ENCODE results near the gene MAPKAP1.
A peak's percentile ranks its signal among the peaks of the same experiment; 100 is the strongest.
"Not testable (repeated sequence)": the region's sequence is repeated elsewhere in the genome, so short reads cannot be mapped to it uniquely, and the experiment has no call there.

MAPKAP1 gene

GRCh38 chr9:125701351-125701750, 5.7 kb downstream of the MAPKAP1 start:
- Mint-ChIP-seq H3K4me3 (no peak overlapping the region), H3K4me1 (ENCODE audit: low read depth in 2 of 2) (peaks cover 26 to 48% of the 10 kb centered on the region in 2 donors), H3K27me3 (no peaks in the 10 kb centered on the region), H3K36me3 (ENCODE audit: insufficient read depth) (no peaks in the 10 kb centered on the region), H3K9me3 (no peaks in the 10 kb centered on the region), H3K27ac (no peak overlapping the region)
- DNase-seq (no peak), ATAC-seq (replicated peaks) (peak; percentile 54)

GRCh38 chr9:125700791-125701190, 6.2 kb downstream of the MAPKAP1 start:
- H3K27ac Mint-ChIP-seq = peak overlapping the region in 1 of 2 donors; percentile 74
- no peaks in the 10 kb centered on the region for H3K27me3 Mint-ChIP-seq
- H3K4me1 Mint-ChIP-seq (ENCODE audit: low read depth in 2 of 2) = peaks cover 25 to 44% of the 10 kb centered on the region in 2 donors
- H3K36me3 Mint-ChIP-seq (ENCODE audit: insufficient read depth) = peaks cover 4% of the 10 kb centered on the region
- peak overlapping the region in 1 of 2 donors; percentile 18 for H3K4me3 Mint-ChIP-seq
- ATAC-seq (replicated peaks) (peak; percentile 26), DNase-seq (no peak)
- no peaks in the 10 kb centered on the region for H3K9me3 Mint-ChIP-seq

GRCh38 chr9:125699870-125700269, 7.1 kb downstream of the MAPKAP1 start:
- H3K9me3 Mint-ChIP-seq = no peaks in the 10 kb centered on the region
- peaks cover 17 to 35% of the 10 kb centered on the region in 2 donors for H3K4me1 Mint-ChIP-seq (ENCODE audit: low read depth in 2 of 2)
- DNase-seq (no peak), ATAC-seq (replicated peaks) (no peak)
- H3K27ac Mint-ChIP-seq = no peak overlapping the region
- peaks cover 6% of the 10 kb centered on the region for H3K36me3 Mint-ChIP-seq (ENCODE audit: insufficient read depth)
- H3K27me3 Mint-ChIP-seq = no peaks in the 10 kb centered on the region
- H3K4me3 Mint-ChIP-seq = no peak overlapping the region

GRCh38 chr9:125696106-125696647, 10.8 kb downstream of the MAPKAP1 start:
- peaks cover 6% of the 10 kb centered on the region for H3K36me3 Mint-ChIP-seq (ENCODE audit: insufficient read depth)
- peaks cover 18 to 31% of the 10 kb centered on the region in 2 donors for H3K4me1 Mint-ChIP-seq (ENCODE audit: low read depth in 2 of 2)
- no peaks in the 10 kb centered on the region for H3K27me3 Mint-ChIP-seq
- H3K4me3 Mint-ChIP-seq = no peak overlapping the region
- DNase-seq (no peak), ATAC-seq (replicated peaks) (no peak)
- no peak overlapping the region for H3K27ac Mint-ChIP-seq
- no peaks in the 10 kb centered on the region for H3K9me3 Mint-ChIP-seq

GRCh38 chr9:125695548-125695947, 11.5 kb downstream of the MAPKAP1 start:
- ATAC-seq (replicated peaks); H3K4me3 Mint-ChIP-seq; DNase-seq; H3K9me3 Mint-ChIP-seq; H3K27ac Mint-ChIP-seq; H3K36me3 Mint-ChIP-seq (ENCODE audit: insufficient read depth); H3K27me3 Mint-ChIP-seq: not testable (repeated sequence)
- H3K4me1 Mint-ChIP-seq (ENCODE audit: low read depth in 2 of 2) = peaks cover 21 to 29% of the 10 kb centered on the region in 2 donors

GRCh38 chr9:125694478-125694877, 12.5 kb downstream of the MAPKAP1 start:
- no peak for ATAC-seq (replicated peaks)
- Mint-ChIP-seq H3K36me3 (ENCODE audit: insufficient read depth) (peaks cover 8% of the 10 kb centered on the region), H3K27me3 (no peaks in the 10 kb centered on the region), H3K4me1 (ENCODE audit: low read depth in 2 of 2) (peaks cover 20 to 36% of the 10 kb centered on the region in 2 donors), H3K27ac (no peak overlapping the region), H3K9me3 (no peaks in the 10 kb centered on the region), H3K4me3 (no peak overlapping the region)
- no peak for DNase-seq

GRCh38 chr9:125693492-125693891, 13.5 kb downstream of the MAPKAP1 start:
- H3K4me1 Mint-ChIP-seq (ENCODE audit: low read depth in 2 of 2) = peaks cover 18 to 37% of the 10 kb centered on the region in 2 donors
- not testable (repeated sequence) for H3K9me3 Mint-ChIP-seq; H3K27ac Mint-ChIP-seq; DNase-seq; H3K36me3 Mint-ChIP-seq (ENCODE audit: insufficient read depth); H3K4me3 Mint-ChIP-seq; H3K27me3 Mint-ChIP-seq; ATAC-seq (replicated peaks)

- peak overlapping the region; percentile 14 to 38 for H3K27ac Mint-ChIP-seq
- no peak overlapping the region for H3K4me3 Mint-ChIP-seq
- DNase-seq (no peak), ATAC-seq (replicated peaks) (no peak)
- H3K4me1 Mint-ChIP-seq (ENCODE audit: low read depth in 2 of 2) = peaks cover 18 to 32% of the 10 kb centered on the region in 2 donors
- no peaks in the 10 kb centered on the region for H3K9me3 Mint-ChIP-seq
- peaks cover 8% of the 10 kb centered on the region for H3K36me3 Mint-ChIP-seq (ENCODE audit: insufficient read depth)
- no peaks in the 10 kb centered on the region for H3K27me3 Mint-ChIP-seq
Observed at GRCh38 chr9:125691869-125692268, 15.1 kb downstream of the MAPKAP1 start.

GRCh38 chr9:125690679-125691078, 16.3 kb downstream of the MAPKAP1 start:
- H3K27me3 Mint-ChIP-seq = no peaks in the 10 kb centered on the region
- no peak for ATAC-seq (replicated peaks)

GRCh38 chr9:125687163-125687863, 19.7 kb downstream of the MAPKAP1 start:
- H3K36me3 Mint-ChIP-seq (ENCODE audit: insufficient read depth) = peaks cover 6% of the 10 kb centered on the region
- ATAC-seq (replicated peaks) (no peak), DNase-seq (no peak)
- no peak overlapping the region for H3K4me3 Mint-ChIP-seq
- no peaks in the 10 kb centered on the region for H3K9me3 Mint-ChIP-seq
- peaks cover 17 to 29% of the 10 kb centered on the region in 2 donors for H3K4me1 Mint-ChIP-seq (ENCODE audit: low read depth in 2 of 2)
- H3K27ac Mint-ChIP-seq = no peak overlapping the region
- H3K27me3 Mint-ChIP-seq = no peaks in the 10 kb centered on the region

More at GRCh38 chr9:125690679-125691078, 16.3 kb downstream of the MAPKAP1 start:
- peaks cover 14 to 28% of the 10 kb centered on the region in 2 donors for H3K4me1 Mint-ChIP-seq (ENCODE audit: low read depth in 2 of 2)
- no peaks in the 10 kb centered on the region for H3K9me3 Mint-ChIP-seq
- no peak overlapping the region for H3K4me3 Mint-ChIP-seq
- H3K27ac Mint-ChIP-seq = peak overlapping the region in 1 of 2 donors; percentile 14
- peaks cover 7% of the 10 kb centered on the region for H3K36me3 Mint-ChIP-seq (ENCODE audit: insufficient read depth)
- DNase-seq = no peak

GRCh38 chr9:125685167-125685566, 21.8 kb downstream of the MAPKAP1 start:
- no peak overlapping the region for H3K4me3 Mint-ChIP-seq
- DNase-seq (no peak), ATAC-seq (replicated peaks) (no peak)
- H3K27ac Mint-ChIP-seq = no peak overlapping the region
- H3K4me1 Mint-ChIP-seq (ENCODE audit: low read depth in 2 of 2) = peaks cover 7 to 17% of the 10 kb centered on the region in 2 donors
- no peaks in the 10 kb centered on the region for H3K9me3 Mint-ChIP-seq
- H3K27me3 Mint-ChIP-seq = no peaks in the 10 kb centered on the region
- H3K36me3 Mint-ChIP-seq (ENCODE audit: insufficient read depth) = peaks cover 4% of the 10 kb centered on the region

- Mint-ChIP-seq H3K27ac (no peak overlapping the region), H3K9me3 (no peaks in the 10 kb centered on the region), H3K36me3 (ENCODE audit: insufficient read depth) (peaks cover 4% of the 10 kb centered on the region), H3K27me3 (no peaks in the 10 kb centered on the region), H3K4me3 (no peak overlapping the region), H3K4me1 (ENCODE audit: low read depth in 2 of 2) (peaks cover 8 to 12% of the 10 kb centered on the region in 2 donors)
- no peak for ATAC-seq (replicated peaks)
- DNase-seq = no peak
Observed at GRCh38 chr9:125683486-125683885, 23.5 kb downstream of the MAPKAP1 start.

- no peak for ATAC-seq (replicated peaks)
- no peak for DNase-seq
- Mint-ChIP-seq H3K4me1 (ENCODE audit: low read depth in 2 of 2) (peaks cover 8 to 11% of the 10 kb centered on the region in 2 donors), H3K36me3 (ENCODE audit: insufficient read depth) (peaks cover 4% of the 10 kb centered on the region), H3K9me3 (no peaks in the 10 kb centered on the region), H3K27me3 (no peaks in the 10 kb centered on the region), H3K27ac (no peak overlapping the region), H3K4me3 (no peak overlapping the region)
Observed at GRCh38 chr9:125682340-125682739, 24.7 kb downstream of the MAPKAP1 start.

- Mint-ChIP-seq H3K9me3 (no peaks in the 10 kb centered on the region), H3K27ac (peak overlapping the region in 1 of 2 donors; percentile 44)
- ATAC-seq (replicated peaks) = no peak
Observed at GRCh38 chr9:125681657-125682056, 25.4 kb downstream of the MAPKAP1 start.

More at GRCh38 chr9:125681657-125682056, 25.4 kb downstream of the MAPKAP1 start:
- no peak for DNase-seq
- H3K27me3 Mint-ChIP-seq = no peaks in the 10 kb centered on the region
- H3K4me3 Mint-ChIP-seq = no peak overlapping the region
- peaks cover 4% of the 10 kb centered on the region for H3K36me3 Mint-ChIP-seq (ENCODE audit: insufficient read depth)
- H3K4me1 Mint-ChIP-seq (ENCODE audit: low read depth in 2 of 2) = peaks cover 8 to 9% of the 10 kb centered on the region in 2 donors

Measured in effector memory CD8-positive, alpha-beta T cell (primary cell).